ENCODE results near the gene FXYD1.

DNA sequence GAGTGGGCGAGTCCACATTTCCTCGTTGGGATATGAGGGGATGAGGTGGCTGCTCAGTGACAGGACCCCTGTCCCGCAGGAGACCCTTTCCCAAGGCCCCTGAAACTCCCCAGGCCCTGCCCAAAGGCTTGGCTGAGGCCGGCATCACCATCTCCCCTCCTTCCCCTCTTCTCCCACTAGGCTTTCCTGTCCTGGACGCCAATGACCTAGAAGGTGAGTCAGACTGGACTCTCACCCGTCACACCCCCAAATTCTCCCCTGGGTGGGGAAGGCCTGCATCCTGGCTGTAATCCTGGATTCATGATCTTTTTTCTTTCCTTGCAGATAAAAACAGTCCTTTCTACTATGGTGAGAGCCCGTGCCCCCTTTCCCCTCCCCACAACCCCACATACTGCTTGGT, 17.7 kb upstream of the FXYD1 start:
- TF ChIP-seq, protein P1, sequence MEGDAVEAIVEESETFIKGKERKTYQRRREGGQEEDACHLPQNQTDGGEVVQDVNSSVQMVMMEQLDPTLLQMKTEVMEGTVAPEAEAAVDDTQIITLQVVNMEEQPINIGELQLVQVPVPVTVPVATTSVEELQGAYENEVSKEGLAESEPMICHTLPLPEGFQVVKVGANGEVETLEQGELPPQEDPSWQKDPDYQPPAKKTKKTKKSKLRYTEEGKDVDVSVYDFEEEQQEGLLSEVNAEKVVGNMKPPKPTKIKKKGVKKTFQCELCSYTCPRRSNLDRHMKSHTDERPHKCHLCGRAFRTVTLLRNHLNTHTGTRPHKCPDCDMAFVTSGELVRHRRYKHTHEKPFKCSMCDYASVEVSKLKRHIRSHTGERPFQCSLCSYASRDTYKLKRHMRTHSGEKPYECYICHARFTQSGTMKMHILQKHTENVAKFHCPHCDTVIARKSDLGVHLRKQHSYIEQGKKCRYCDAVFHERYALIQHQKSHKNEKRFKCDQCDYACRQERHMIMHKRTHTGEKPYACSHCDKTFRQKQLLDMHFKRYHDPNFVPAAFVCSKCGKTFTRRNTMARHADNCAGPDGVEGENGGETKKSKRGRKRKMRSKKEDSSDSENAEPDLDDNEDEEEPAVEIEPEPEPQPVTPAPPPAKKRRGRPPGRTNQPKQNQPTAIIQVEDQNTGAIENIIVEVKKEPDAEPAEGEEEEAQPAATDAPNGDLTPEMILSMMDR (IDR thresholded peaks at IDR 0.05) = no peak
- TF ChIP-seq EP300 (IDR thresholded peaks at IDR 0.05) (no peak), POLR2A (IDR thresholded peaks at IDR 0.05) (no peak)
